HUES6 (cell line): ENCODE measurements around the gene CUX1.
"Not testable (repeated sequence)": the region's sequence is repeated elsewhere in the genome, so short reads cannot be mapped to it uniquely, and the experiment has no call there.

Experiments used
- H3K27ac ChIP-seq: 2 replicates; pipeline ENCODE4 v1.7.0; 2013; ENCODE audit warnings: low read depth, mild to moderate bottlenecking, low read length, inconsistent platforms
- H3K27me3 ChIP-seq: 2 replicates; pipeline ENCODE4 v1.6.1; 2013; ENCODE audit warnings: low read length; ENCODE audit not compliant: control insufficient read depth, insufficient read depth
- H3K36me3 ChIP-seq: 2 replicates; pipeline ENCODE4 v1.6.1; 2013; ENCODE audit warnings: low read length; ENCODE audit not compliant: control insufficient read depth, insufficient read depth
- H3K4me1 ChIP-seq: 2 replicates; pipeline ENCODE4 v1.6.1; 2013; ENCODE audit warnings: low read length; ENCODE audit not compliant: control insufficient read depth, insufficient read depth
- H3K4me3 ChIP-seq: 2 replicates; pipeline ENCODE4 v1.5.1; 2013; ENCODE audit warnings: low read depth, low read length
- H3K9ac ChIP-seq: one replicate; pipeline ENCODE4 v1.6.1; 2013; ENCODE audit warnings: mild to moderate bottlenecking, low read length
- H3K9me3 ChIP-seq: 2 replicates; pipeline ENCODE4 v1.6.1; 2013; ENCODE audit warnings: low read depth, low read length; ENCODE audit not compliant: control insufficient read depth, insufficient read depth

The CUX1 gene

GRCh38 chr7:101923602-101923985 is 106.2 kb downstream of the CUX1 start:
- Histone ChIP-seq H3K4me1 (peaks cover 24% of the 10 kb centered on the region; the same call in 1 of the 2 replicates), H3K27ac (no peak overlapping the region), H3K4me3 (no peak overlapping the region), H3K9me3 (no peaks in the 10 kb centered on the region), H3K27me3 (no peaks in the 10 kb centered on the region), H3K36me3 (peaks cover 9% of the 10 kb centered on the region), H3K9ac (no peak overlapping the region)

GRCh38 chr7:101924171-101924570 is 106.7 kb downstream of the CUX1 start:
- no peak overlapping the region for H3K27ac ChIP-seq

DNA sequence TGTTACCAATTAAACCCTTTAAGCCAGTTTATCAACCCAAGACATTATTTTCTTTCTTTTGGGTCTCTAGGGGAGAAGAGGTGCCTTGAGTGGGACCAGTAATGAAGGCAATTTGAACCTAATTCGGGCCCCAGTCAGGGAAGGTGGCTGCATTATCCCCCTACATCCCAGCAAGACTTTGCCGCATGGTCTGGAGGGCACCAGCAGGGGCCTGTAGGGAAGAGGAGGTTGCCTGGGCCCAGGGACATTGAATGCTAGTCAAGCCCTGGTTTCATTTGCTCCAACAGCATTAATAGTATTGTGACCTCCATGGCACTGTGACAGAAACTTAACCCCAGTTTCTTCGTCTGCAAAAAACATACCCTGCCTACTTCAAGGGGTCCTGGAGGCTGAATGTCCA is 108.8 kb downstream of the CUX1 start:
- Histone ChIP-seq H3K36me3 (peaks cover 8% of the 10 kb centered on the region), H3K9ac (no peak overlapping the region), H3K4me3 (no peak overlapping the region), H3K27ac (no peak overlapping the region), H3K4me1 (peaks cover 28% of the 10 kb centered on the region; the same call in 1 of the 2 replicates), H3K27me3 (no peaks in the 10 kb centered on the region), H3K9me3 (no peaks in the 10 kb centered on the region)

More at GRCh38 chr7:101924171-101924570, 106.7 kb downstream of the CUX1 start:
- peaks cover 8% of the 10 kb centered on the region for H3K36me3 ChIP-seq
- H3K9ac ChIP-seq: no peak overlapping the region
- peaks cover 24% of the 10 kb centered on the region; the same call in 1 of the 2 replicates for H3K4me1 ChIP-seq
- no peak overlapping the region for H3K4me3 ChIP-seq
- no peaks in the 10 kb centered on the region for H3K9me3 ChIP-seq
- no peaks in the 10 kb centered on the region for H3K27me3 ChIP-seq

DNA sequence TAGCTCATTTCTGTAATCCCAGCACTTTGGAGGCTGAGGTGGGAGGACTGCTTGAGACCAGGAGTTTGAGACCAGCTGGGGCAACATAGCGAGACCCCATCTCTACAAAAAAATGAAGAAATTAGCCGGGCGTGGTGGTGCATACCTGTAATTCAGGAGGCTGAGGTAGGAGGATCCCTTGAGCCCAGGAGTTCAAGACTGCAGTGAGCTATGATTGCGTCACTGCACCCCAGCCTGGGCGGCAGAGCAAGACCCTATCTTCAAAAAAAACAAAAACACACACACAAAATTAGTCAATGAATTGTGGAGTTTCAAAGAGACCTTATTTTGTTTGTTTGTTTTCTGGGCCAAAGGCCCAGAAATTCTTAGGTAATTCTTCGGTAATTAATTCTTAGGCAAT is 110.0 kb downstream of the CUX1 start:
- Histone ChIP-seq H3K4me1 (peaks cover 37% of the 10 kb centered on the region), H3K27me3 (no peaks in the 10 kb centered on the region), H3K9ac (no peak overlapping the region), H3K27ac (no peak overlapping the region), H3K4me3 (no peak overlapping the region), H3K9me3 (no peaks in the 10 kb centered on the region), H3K36me3 (peaks cover 8% of the 10 kb centered on the region)

DNA sequence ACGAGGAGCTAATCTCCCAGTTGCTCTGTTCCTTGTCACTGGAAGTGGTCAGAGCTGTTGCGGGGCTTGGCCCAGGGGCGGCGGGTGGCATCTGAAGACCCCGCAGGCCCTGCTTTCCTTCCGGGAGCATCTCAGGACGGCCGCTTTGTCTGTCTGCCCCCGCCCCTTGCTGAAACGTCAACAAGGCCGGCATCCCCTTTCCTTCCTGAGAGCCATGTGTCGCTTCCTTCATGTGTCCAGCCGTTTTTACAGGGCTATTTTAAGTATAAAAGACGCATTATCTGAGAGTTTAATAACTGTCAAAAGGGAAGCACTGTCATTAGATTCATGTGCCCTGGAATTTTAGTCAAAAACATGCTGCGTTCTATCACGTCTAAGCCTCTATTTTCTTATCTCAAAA is 110.4 kb downstream of the CUX1 start:
- Histone ChIP-seq H3K4me3 (no peak overlapping the region), H3K27ac (no peak overlapping the region), H3K9me3 (no peaks in the 10 kb centered on the region), H3K36me3 (peaks cover 8% of the 10 kb centered on the region), H3K4me1 (peaks cover 37% of the 10 kb centered on the region), H3K9ac (no peak overlapping the region), H3K27me3 (no peaks in the 10 kb centered on the region)

DNA sequence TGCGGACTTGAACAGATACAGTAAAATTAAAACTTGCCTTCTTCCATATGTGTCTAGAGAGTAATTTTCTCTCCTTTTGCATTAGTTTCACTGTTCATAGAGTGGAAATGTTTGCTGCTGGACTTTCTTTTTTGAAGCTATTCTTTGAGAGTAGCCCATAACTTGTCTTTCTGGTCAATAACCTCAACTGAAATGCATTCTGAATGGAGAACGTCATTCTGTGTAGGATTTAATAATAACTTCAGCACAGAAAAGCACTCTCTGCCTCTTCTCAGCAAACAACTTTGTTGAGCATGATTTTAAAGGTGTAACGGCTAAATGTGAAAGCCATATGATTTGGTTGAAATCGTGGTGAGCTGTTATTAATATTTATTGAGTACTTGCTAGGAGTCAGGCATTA is 111.8 kb downstream of the CUX1 start:
- Histone ChIP-seq H3K27me3 (no peaks in the 10 kb centered on the region), H3K36me3 (peaks cover 4% of the 10 kb centered on the region), H3K4me1 (peaks cover 38% of the 10 kb centered on the region), H3K9ac (no peak overlapping the region), H3K4me3 (no peak overlapping the region), H3K27ac (no peak overlapping the region), H3K9me3 (no peaks in the 10 kb centered on the region)

GRCh38 chr7:101929911-101930310 is 112.5 kb downstream of the CUX1 start:
- H3K9me3 ChIP-seq, H3K27ac ChIP-seq, H3K9ac ChIP-seq, H3K4me3 ChIP-seq, H3K36me3 ChIP-seq, H3K27me3 ChIP-seq: not testable (repeated sequence)
- H3K4me1 ChIP-seq: peaks cover 44% of the 10 kb centered on the region

GRCh38 chr7:101932083-101932482 is 114.7 kb downstream of the CUX1 start:
- Histone ChIP-seq H3K27ac (peak overlapping the region; percentile 85; the same call in 1 of the 2 replicates), H3K9ac (peak overlapping the region; percentile 14), H3K4me1 (peaks cover 65% of the 10 kb centered on the region), H3K9me3 (no peaks in the 10 kb centered on the region), H3K36me3 (no peaks in the 10 kb centered on the region), H3K4me3 (no peak overlapping the region), H3K27me3 (no peaks in the 10 kb centered on the region)

DNA sequence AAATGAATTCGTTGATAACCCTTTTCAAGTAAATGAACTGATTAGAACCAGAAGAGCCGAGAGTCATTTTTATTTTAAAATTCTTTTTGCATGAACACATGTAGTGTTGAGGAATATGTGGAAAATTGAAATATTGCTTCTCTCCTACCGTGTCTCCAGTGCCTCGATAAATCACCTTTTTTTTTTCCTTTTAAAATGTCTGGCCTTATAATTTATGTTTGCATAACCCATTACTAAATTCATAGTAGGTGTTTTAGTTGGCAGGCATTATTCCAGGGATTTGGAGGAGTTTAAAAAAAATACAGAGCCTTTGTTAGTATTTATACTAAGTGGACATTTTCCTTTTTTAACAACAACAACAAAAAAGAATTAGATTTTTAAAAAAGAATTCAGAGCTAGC is 115.6 kb downstream of the CUX1 start:
- H3K27ac ChIP-seq: peak overlapping the region; percentile 85; the same call in 1 of the 2 replicates
- H3K9ac ChIP-seq: no peak overlapping the region
- no peak overlapping the region for H3K4me3 ChIP-seq
- H3K36me3 ChIP-seq: no peaks in the 10 kb centered on the region
- no peaks in the 10 kb centered on the region for H3K27me3 ChIP-seq
- peaks cover 68% of the 10 kb centered on the region for H3K4me1 ChIP-seq
- no peaks in the 10 kb centered on the region for H3K9me3 ChIP-seq

DNA sequence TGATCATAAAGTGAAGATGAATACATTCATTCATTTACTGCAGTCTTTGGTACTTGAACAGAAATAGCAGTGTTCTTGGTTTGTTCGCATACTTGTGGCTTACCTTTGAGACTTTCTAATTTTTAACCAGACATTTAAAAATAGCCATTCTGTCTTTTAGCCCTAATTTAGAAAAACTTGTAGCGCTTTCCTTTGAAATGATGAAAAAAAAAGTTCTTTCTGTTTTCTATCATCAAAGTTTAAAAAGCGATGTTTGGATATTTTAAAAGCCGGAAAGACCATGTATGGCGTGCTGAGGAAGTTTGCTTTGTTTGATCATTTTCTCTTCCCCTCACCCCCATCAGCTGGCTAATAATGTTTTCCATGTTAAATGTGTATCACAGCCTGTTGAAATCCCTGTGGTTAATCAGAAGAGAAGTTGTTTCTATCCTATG is 116.3 kb downstream of the CUX1 start:
- peak overlapping the region; percentile 85 for H3K27ac ChIP-seq
- H3K36me3 ChIP-seq: 0 out of 2 replicates have a peak, but pooled peaks cover 4% of the 10 kb centered on the region
- H3K9ac ChIP-seq: peak overlapping the region; percentile 82
- no peaks in the 10 kb centered on the region for H3K27me3 ChIP-seq
- no peaks in the 10 kb centered on the region for H3K9me3 ChIP-seq
- H3K4me1 ChIP-seq: peaks cover 71% of the 10 kb centered on the region
- no peak overlapping the region for H3K4me3 ChIP-seq

DNA sequence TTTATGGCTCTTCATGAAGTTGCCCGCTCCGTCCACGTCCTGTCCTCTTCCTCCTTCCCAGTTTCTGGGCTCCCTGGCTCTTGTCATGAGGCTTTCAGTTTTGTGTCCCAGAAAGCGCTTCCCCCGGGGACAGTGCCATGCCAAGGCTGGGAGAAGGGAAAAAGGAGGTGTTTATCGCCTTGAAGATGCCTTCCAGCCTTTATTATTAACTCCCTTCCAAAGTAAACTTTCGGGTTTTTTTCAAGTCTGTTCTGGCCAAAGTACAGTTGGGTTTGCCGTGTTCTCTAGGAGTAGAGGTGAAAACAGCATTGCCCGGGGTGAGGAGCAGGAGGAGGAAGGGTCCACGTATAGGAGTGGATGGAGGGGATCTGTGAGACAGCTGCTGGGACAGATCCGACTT is 117.2 kb downstream of the CUX1 start:
- no peak overlapping the region; the same call in 1 of the 2 replicates for H3K4me3 ChIP-seq
- peak overlapping the region; percentile 82 for H3K9ac ChIP-seq
- peaks cover 3% of the 10 kb centered on the region; the same call in 1 of the 2 replicates for H3K9me3 ChIP-seq
- H3K36me3 ChIP-seq: peaks cover 7% of the 10 kb centered on the region; the same call in 1 of the 2 replicates
- H3K27me3 ChIP-seq: no peaks in the 10 kb centered on the region
- H3K27ac ChIP-seq: peak overlapping the region; percentile 85
- H3K4me1 ChIP-seq: peaks cover 71% of the 10 kb centered on the region
